PFSK-1 (cell line): ENCODE results near the gene USF3.

Experiments
- POLR2AphosphoS5 ChIP-seq: IDR thresholded peaks from 2 replicates; pipeline ENCODE4 v1.6.1; 2012; ENCODE audit warnings: low read depth, mild to moderate bottlenecking, control low read depth, low read length, moderate library complexity
- REST ChIP-seq, 2 experiments: IDR thresholded peaks; 2 replicates each; pipeline versions ENCODE4 v1.6.1 to v1.8.0; 2011 to 2012; ENCODE audit warnings: low read depth in 2 of 2, low read length in 2 of 2, control low read depth in 1 of 2, inconsistent platforms in 1 of 2, mild to moderate bottlenecking in 1 of 2, moderate library complexity in 1 of 2; ENCODE audit not compliant: insufficient read depth in 1 of 2

- TF ChIP-seq POLR2AphosphoS5 (no peak), REST (IDR thresholded peaks at IDR 0.05; ENCODE audit: insufficient read depth in 1 of 2, low read depth in 2 of 2, low read length in 2 of 2) (no peak)
Measured at GRCh38 chr3:113664523-113665094, 31.8 kb downstream of the USF3 start.
